CD4-positive, alpha-beta T cell treated with Interferon gamma for 1 hour (primary cell): ENCODE measurements around the gene LIPA.
"Not testable (repeated sequence)": the region's sequence is repeated elsewhere in the genome, so short reads cannot be mapped to it uniquely, and the experiment has no call there.

Experiments
- DNase-seq: peaks from one replicate; pipeline ENCODE4 v3.0.0-alpha.2; 2020

LIPA gene

GRCh38 chr10:89269433-89270152 is 18.0 kb upstream of the LIPA start:
- no peak for DNase-seq

GRCh38 chr10:89266721-89267453 is 15.3 kb upstream of the LIPA start:
- DNase-seq, result no peak

DNA sequence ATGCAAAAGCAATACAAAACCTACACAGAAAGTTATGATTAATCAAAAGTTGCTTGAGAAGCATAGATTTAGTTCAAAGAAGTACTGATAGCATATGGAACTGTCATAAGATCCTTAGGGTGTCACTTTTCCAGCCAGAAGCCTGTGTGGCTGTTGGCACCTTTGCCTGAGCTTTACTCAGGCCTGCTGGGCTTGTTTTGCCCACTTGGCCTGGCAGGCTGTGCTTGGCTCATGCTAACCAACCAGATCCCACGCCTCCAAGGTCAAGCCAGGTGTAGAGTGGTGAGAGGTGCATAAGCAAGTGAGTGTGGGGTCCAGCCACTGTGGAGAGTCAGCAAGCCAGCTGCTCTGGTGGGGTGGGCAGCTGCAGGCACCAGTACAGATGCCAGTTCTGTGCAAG is 12.0 kb upstream of the LIPA start:
- no peak for DNase-seq

- no peak for DNase-seq
These were observed 11.5 kb upstream of the LIPA start for GRCh38 chr10:89263091-89263490.

- no peak for DNase-seq
These were observed 10.8 kb upstream of the LIPA start for GRCh38 chr10:89262086-89263051.

- DNase-seq, result no peak
These were observed 7.3 kb upstream of the LIPA start for GRCh38 chr10:89258881-89259280.

- DNase-seq, result no peak
These were observed 6.0 kb upstream of the LIPA start for GRCh38 chr10:89257581-89257980.

DNA sequence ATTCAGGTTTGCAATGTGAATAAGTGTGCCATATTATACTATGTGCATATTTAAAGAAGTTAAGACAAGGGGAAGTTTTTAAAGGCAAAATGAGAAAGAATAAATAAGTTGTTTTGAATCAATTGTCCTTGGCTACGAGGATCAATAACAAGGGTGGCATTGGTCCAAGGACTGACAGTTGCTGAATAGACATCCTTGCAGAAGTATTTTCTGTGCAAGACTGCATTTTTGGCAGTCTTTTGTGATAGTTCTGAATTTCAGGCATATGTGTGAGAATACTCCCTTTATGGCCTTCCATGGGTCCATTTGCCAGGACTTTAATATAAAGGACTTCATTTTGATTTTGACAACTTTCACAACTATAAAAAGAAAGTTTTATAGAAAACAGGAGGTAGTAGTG is 5.4 kb upstream of the LIPA start:
- no peak for DNase-seq

GRCh38 chr10:89256340-89256739 is 4.8 kb upstream of the LIPA start:
- DNase-seq, result no peak

DNA sequence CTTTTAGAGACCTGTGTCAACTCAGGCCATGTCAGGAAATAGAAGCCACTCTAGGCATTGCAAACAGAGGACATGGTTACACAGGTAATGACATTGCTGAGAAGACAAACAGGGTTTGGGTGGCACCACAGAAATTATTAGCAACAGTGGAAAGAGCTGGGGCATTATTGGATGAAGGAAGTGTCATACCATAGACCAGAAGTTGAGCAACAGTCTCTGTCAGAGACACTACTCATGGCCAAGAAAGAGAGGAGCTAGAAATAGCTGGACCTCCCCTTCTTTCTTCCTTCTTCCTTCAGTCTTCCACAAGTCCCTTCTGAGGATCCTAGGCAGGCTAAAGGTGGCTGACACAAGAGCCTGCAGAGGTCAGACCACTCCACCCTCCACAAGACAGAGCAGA is 4.2 kb upstream of the LIPA start:
- no peak for DNase-seq

DNA sequence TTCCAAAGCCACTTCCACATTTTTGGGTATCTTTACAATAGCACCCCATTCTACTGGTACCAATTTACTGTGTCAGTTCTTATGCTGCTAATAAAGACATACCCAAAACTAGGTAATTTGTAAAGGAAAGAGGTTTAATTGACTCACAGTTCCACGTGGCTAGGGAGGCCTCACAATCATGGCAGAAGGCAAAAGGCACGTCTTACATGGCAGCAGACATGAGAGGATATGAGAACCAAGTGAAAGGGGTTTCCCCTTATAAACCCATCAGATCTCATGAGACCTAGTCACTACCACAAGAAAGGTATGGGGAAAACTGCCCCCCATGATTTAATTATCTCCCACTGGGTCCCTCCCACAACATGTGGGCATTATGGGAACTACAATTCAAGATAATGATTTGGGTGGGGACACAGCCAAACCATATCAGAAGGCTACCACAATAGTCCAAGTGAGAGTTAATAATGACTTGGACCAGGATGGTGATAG is 3.6 kb upstream of the LIPA start:
- DNase-seq, result not testable (repeated sequence)

GRCh38 chr10:89252225-89252585 is 630 bp upstream of the LIPA start:
- DNase-seq, result no peak

DNA sequence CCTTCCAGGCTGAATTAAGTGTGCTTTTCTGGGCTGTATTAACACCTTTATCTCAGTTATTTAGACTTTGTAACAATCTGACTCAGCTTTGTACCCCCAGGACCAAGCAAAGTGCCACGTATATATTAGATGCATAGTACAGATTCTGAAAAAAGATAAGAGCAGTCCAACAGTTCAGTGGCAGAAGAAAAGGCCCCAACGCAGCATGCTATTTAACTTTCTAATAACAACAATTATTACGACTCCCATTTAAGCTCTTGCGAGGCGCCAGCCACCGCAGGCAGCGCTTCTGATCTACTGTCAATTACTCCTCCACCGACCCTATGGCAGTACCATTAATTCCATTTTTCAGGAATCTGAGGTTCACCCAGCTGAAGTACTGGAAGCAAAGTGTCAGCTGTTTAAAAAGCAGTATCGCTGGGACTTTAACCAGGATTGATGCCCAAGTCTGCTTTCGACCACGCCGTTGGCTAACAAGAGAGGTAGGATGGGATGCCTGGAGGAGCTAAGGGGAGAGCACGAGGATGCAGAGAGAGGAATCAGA is 638 bp downstream of the LIPA start:
- no peak for DNase-seq

- DNase-seq, result no peak
These were observed 2.6 kb downstream of the LIPA start for GRCh38 chr10:89248990-89249389.

GRCh38 chr10:89247623-89248022 is 4.0 kb downstream of the LIPA start:
- DNase-seq, result not testable (repeated sequence)

GRCh38 chr10:89245802-89246201 is 5.8 kb downstream of the LIPA start:
- no peak for DNase-seq

- DNase-seq, result peak; percentile 14
These were observed 8.6 kb downstream of the LIPA start for GRCh38 chr10:89242840-89243568.

DNA sequence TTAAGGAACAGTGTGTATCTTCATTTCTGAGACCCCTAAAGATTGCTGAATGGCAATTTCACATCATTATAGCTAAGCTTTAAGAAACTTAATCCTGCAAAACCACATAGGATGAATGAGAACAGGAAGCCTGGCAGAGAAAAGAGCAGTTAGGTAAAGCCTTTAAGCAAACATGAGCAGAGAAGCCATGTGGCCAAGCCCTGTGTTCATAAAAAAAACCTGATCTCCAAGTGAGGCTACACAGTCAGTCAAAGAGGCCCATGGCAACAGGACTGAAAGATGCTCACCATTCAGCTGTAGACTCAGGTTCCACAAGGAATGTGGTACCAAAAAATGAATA is 9.3 kb downstream of the LIPA start:
- DNase-seq, result no peak

- DNase-seq, result no peak
These were observed 9.9 kb downstream of the LIPA start for GRCh38 chr10:89241486-89242344.

DNA sequence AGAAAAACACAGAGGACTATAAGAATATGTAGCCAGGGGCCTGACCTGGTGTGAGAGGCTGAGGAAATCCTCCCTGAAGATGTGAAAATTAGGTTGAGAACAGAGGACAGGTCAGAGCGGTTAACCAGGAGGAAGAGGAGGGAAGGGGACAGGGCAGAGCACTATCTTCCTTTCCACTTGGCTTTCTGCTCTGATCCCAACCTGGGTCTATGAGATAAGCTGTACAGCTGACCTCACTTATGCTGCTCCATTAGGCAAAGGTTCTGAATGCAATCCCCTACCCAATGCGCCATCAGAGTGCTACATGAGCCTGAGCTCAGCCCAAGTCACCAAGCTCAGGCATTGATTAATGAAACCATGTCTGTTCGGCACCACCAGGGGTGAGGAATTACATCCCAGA is 10.5 kb downstream of the LIPA start:
- DNase-seq, result no peak

DNA sequence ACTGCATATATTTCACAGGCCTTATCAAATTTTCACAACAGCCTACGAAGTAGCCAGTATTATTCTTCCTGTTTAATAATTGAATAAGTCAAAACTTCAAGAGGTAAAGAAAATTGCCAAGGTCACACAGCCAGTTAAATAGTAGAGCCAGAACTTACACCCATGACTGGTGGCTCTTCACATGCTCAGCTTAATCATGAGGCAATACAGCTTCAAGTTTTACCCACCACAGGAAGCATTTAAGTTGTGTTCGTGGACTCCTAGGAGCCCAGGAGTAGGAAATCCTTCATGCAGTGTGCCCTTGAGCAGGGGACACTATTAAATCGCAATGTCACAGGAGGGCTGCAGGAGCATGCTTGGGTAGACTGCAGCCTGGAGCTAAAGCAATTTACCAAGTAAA is 11.1 kb downstream of the LIPA start:
- DNase-seq, result no peak
